Stimulated activated CD8-positive, alpha-beta memory T cell treated with anti-CD3 and anti-CD28 coated beads, Interleukin-4, amount 100 ng/mL, for 24 hours (primary cell): ENCODE data around the gene ATM.
A peak's percentile ranks its signal among the peaks of the same experiment; 100 is the strongest.

Experiments used
- DNase-seq: peaks from one replicate; pipeline ENCODE4 v3.0.0-alpha.2; 2020; ENCODE audit warnings: low read depth

Gene ATM

GRCh38 chr11:108222574-108223347 lies at the start of gene ATM, which contains the start of gene NPAT:
Gene ATM, plus strand, starts transcription at chr11:108223067. Its CDS starts 4,558 bp downstream, at chr11:108227625.
Gene NPAT, minus strand, starts transcription at chr11:108222638. Its CDS starts 102 bp downstream, at chr11:108222536.
- DNase-seq = peak; percentile 98

GRCh38 chr11:108177570-108177969 lies 45.3 kb upstream of the ATM start:
- DNase-seq = no peak

GRCh38 chr11:108193725-108194124 lies 29.1 kb upstream of the ATM start:
- no peak for DNase-seq

- DNase-seq = no peak
These were observed 26.0 kb upstream of the ATM start for GRCh38 chr11:108196901-108197300.

GRCh38 chr11:108197351-108197750 lies 25.5 kb upstream of the ATM start:
- DNase-seq = no peak

- no peak for DNase-seq
These were observed 24.0 kb upstream of the ATM start for GRCh38 chr11:108198833-108199232.

- DNase-seq = peak; percentile 33
These were observed 23.2 kb upstream of the ATM start for GRCh38 chr11:108199446-108200321.

- no peak for DNase-seq
These were observed 19.8 kb upstream of the ATM start for GRCh38 chr11:108203075-108203474.

GRCh38 chr11:108204376-108204775 lies 18.5 kb upstream of the ATM start:
- no peak for DNase-seq

- DNase-seq = no peak
These were observed 17.9 kb upstream of the ATM start for GRCh38 chr11:108204929-108205499.

GRCh38 chr11:108206171-108206570 lies 16.7 kb upstream of the ATM start:
- no peak for DNase-seq

GRCh38 chr11:108206969-108207682 lies 15.7 kb upstream of the ATM start:
- DNase-seq = no peak

- no peak for DNase-seq
These were observed 15.2 kb upstream of the ATM start for GRCh38 chr11:108207683-108208060.

- no peak for DNase-seq
These were observed 12.4 kb upstream of the ATM start for GRCh38 chr11:108210441-108210840.

- DNase-seq = no peak
These were observed 9.1 kb upstream of the ATM start for GRCh38 chr11:108213784-108214183.

- no peak for DNase-seq
These were observed 5.9 kb upstream of the ATM start for GRCh38 chr11:108216988-108217387.

GRCh38 chr11:108218455-108218854 lies 4.4 kb upstream of the ATM start:
- DNase-seq = no peak

- DNase-seq = no peak
These were observed 3.7 kb upstream of the ATM start for GRCh38 chr11:108218912-108219783.

- DNase-seq = no peak
These were observed 2.0 kb upstream of the ATM start for GRCh38 chr11:108220721-108221336.

GRCh38 chr11:108221371-108221770 lies 1.5 kb upstream of the ATM start:
- DNase-seq = no peak
